H1 (cell line): ENCODE data around the gene SVOPL. TPM values are rescaled to one million over a fixed set of nuclear protein-coding genes. Genes with fewer than 3 reads are reported as not detected.

Experiments used
- FOSL1 ChIP-seq: IDR thresholded peaks from 2 replicates; pipeline ENCODE4 v1.6.1; 2011; ENCODE audit warnings: mild to moderate bottlenecking, low read depth, low read length, moderate library complexity; ENCODE audit not compliant: insufficient read depth
- HDAC6 ChIP-seq: IDR thresholded peaks from one replicate; pipeline ENCODE4 v1.7.1; 2012; ENCODE audit warnings: low read depth, mild to moderate bottlenecking, inconsistent platforms, low read length, moderate library complexity
- KDM4A ChIP-seq: IDR thresholded peaks from one replicate; pipeline ENCODE4 v1.7.1; 2012; ENCODE audit warnings: low read depth, mild to moderate bottlenecking, moderate library complexity, low read length, inconsistent platforms; ENCODE audit not compliant: severe bottlenecking
- MAFK ChIP-seq: IDR thresholded peaks from 2 replicates; pipeline ENCODE4 v1.6.1; 2012; ENCODE audit warnings: low read depth, mild to moderate bottlenecking, improper control_type of control experiment, low read length
- NRF1 ChIP-seq: IDR thresholded peaks from 2 replicates; pipeline ENCODE4 v1.6.1; 2011; ENCODE audit warnings: mild to moderate bottlenecking, low read depth, low read length, improper control_type of control experiment
- POLR2AphosphoS5 ChIP-seq: IDR thresholded peaks from 2 replicates; pipeline ENCODE4 v1.6.1; 2011; ENCODE audit warnings: low read depth, low read length
- SP2 ChIP-seq: IDR thresholded peaks from 2 replicates; pipeline ENCODE4 v1.6.1; 2012; ENCODE audit warnings: mild to moderate bottlenecking, low read length, inconsistent platforms
- USF2 ChIP-seq: IDR thresholded peaks from 2 replicates; pipeline ENCODE4 v1.6.1; 2011; ENCODE audit warnings: low read length, improper control_type of control experiment
- polyA plus RNA-seq, 7 experiments: library from polyadenylated mRNA; depleted of rRNA in 3 of 7; stranded (reverse) in 5 of 7; unstranded in 2 of 7; fragments of >200 nt in 5 of 7; fragments of 200-250 nt in 2 of 7; gene quantifications; 1 replicate in 5 of 7; 2 replicates in 1 of 7; 4 replicates in 1 of 7; pipeline versions ENCODE4 v1.2.1 to v1.2.3, GENCODE V29; 2011 to 2013; ENCODE audit warnings: missing spikeins in 2 of 7, mixed read lengths in 2 of 7
- total RNA-seq: library from RNA; stranded (reverse); fragmentation: NEBNext Ultra II Directional; extraction: Animal tissue kit (Norgen Biotek cat#: 25700); gene quantifications from 2 replicates; pipeline ENCODE4 v1.2.1, GENCODE V29; 2021
- TF ChIP-seq, protein P1 (sequence below): fragments of 300-600 bp; sonication (generic); IDR thresholded peaks from 2 replicates; pipeline ENCODE4 v1.7.1; 2012; ENCODE audit warnings: low read length, moderate library complexity, mild to moderate bottlenecking, inconsistent platforms; ENCODE audit not compliant: insufficient replicate concordance

The SVOPL gene
- total and polyA plus RNA-seq, 2 of the 8 experiments (the other 6 are each of a cell fraction or from before 2014, with no cell fraction given) = 1.1 to 1.4 TPM

- TF ChIP-seq, protein P1, sequence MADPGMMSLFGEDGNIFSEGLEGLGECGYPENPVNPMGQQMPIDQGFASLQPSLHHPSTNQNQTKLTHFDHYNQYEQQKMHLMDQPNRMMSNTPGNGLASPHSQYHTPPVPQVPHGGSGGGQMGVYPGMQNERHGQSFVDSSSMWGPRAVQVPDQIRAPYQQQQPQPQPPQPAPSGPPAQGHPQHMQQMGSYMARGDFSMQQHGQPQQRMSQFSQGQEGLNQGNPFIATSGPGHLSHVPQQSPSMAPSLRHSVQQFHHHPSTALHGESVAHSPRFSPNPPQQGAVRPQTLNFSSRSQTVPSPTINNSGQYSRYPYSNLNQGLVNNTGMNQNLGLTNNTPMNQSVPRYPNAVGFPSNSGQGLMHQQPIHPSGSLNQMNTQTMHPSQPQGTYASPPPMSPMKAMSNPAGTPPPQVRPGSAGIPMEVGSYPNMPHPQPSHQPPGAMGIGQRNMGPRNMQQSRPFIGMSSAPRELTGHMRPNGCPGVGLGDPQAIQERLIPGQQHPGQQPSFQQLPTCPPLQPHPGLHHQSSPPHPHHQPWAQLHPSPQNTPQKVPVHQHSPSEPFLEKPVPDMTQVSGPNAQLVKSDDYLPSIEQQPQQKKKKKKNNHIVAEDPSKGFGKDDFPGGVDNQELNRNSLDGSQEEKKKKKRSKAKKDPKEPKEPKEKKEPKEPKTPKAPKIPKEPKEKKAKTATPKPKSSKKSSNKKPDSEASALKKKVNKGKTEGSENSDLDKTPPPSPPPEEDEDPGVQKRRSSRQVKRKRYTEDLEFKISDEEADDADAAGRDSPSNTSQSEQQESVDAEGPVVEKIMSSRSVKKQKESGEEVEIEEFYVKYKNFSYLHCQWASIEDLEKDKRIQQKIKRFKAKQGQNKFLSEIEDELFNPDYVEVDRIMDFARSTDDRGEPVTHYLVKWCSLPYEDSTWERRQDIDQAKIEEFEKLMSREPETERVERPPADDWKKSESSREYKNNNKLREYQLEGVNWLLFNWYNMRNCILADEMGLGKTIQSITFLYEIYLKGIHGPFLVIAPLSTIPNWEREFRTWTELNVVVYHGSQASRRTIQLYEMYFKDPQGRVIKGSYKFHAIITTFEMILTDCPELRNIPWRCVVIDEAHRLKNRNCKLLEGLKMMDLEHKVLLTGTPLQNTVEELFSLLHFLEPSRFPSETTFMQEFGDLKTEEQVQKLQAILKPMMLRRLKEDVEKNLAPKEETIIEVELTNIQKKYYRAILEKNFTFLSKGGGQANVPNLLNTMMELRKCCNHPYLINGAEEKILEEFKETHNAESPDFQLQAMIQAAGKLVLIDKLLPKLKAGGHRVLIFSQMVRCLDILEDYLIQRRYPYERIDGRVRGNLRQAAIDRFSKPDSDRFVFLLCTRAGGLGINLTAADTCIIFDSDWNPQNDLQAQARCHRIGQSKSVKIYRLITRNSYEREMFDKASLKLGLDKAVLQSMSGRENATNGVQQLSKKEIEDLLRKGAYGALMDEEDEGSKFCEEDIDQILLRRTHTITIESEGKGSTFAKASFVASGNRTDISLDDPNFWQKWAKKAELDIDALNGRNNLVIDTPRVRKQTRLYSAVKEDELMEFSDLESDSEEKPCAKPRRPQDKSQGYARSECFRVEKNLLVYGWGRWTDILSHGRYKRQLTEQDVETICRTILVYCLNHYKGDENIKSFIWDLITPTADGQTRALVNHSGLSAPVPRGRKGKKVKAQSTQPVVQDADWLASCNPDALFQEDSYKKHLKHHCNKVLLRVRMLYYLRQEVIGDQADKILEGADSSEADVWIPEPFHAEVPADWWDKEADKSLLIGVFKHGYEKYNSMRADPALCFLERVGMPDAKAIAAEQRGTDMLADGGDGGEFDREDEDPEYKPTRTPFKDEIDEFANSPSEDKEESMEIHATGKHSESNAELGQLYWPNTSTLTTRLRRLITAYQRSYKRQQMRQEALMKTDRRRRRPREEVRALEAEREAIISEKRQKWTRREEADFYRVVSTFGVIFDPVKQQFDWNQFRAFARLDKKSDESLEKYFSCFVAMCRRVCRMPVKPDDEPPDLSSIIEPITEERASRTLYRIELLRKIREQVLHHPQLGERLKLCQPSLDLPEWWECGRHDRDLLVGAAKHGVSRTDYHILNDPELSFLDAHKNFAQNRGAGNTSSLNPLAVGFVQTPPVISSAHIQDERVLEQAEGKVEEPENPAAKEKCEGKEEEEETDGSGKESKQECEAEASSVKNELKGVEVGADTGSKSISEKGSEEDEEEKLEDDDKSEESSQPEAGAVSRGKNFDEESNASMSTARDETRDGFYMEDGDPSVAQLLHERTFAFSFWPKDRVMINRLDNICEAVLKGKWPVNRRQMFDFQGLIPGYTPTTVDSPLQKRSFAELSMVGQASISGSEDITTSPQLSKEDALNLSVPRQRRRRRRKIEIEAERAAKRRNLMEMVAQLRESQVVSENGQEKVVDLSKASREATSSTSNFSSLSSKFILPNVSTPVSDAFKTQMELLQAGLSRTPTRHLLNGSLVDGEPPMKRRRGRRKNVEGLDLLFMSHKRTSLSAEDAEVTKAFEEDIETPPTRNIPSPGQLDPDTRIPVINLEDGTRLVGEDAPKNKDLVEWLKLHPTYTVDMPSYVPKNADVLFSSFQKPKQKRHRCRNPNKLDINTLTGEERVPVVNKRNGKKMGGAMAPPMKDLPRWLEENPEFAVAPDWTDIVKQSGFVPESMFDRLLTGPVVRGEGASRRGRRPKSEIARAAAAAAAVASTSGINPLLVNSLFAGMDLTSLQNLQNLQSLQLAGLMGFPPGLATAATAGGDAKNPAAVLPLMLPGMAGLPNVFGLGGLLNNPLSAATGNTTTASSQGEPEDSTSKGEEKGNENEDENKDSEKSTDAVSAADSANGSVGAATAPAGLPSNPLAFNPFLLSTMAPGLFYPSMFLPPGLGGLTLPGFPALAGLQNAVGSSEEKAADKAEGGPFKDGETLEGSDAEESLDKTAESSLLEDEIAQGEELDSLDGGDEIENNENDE = no peak
- TF ChIP-seq SP2 (no peak), KDM4A (no peak), FOSL1 (no peak), POLR2AphosphoS5 (no peak), USF2 (no peak), NRF1 (no peak), HDAC6 (no peak), MAFK (no peak)
Observed at GRCh38 chr7:138727336-138728099, 26.4 kb upstream of the SVOPL start (continued).
